ENCODE measurements around the gene MLPH. TPM values are rescaled to one million over a fixed set of nuclear protein-coding genes. Genes with fewer than 3 reads are reported as not detected.

Gene MLPH
- total RNA-seq, 2 experiments from 2014 or later: not detected

- CTCF ChIA-PET: interaction anchor here (1.6 to 4.3 kb wide), 3 partner anchors 32 to 52 kb away, joined by 8 to 43 read pairs (median 20); no protein-coding TSS in a partner anchor
- POLR2A ChIA-PET: interaction anchor here (1.0 kb wide), 1 partner anchor 46 kb away, joined by 3 read pairs; no protein-coding TSS in a partner anchor
These were observed 13.1 kb upstream of the MLPH start for GRCh38 chr2:237473878-237474441.

GRCh38 chr2:237474442-237474911 is 12.6 kb upstream of the MLPH start:
- POLR2A ChIA-PET: no interaction called here

GRCh38 chr2:237474931-237475703 is 11.9 kb upstream of the MLPH start:
- ChIA-PET POLR2A (interaction anchor here (0.7 to 1.1 kb wide), 7 partner anchors 34 to 54 kb away, joined by 3 to 8 read pairs (median 4); no protein-coding TSS in a partner anchor), CTCF (interaction anchor here (0.6 to 4.3 kb wide), 16 partner anchors 16 to 389 kb away, joined by 3 to 49 read pairs (median 4); no protein-coding TSS in a partner anchor)

More at GRCh38 chr2:237474442-237474911, 12.6 kb upstream of the MLPH start:
- CTCF ChIA-PET: interaction anchor here (1.6 to 4.3 kb wide), 3 partner anchors 33 to 53 kb away, joined by 8 to 43 read pairs (median 20); no protein-coding TSS in a partner anchor

GRCh38 chr2:237475704-237476141 is 11.3 kb upstream of the MLPH start:
- ChIA-PET CTCF (interaction anchor here (0.7 to 4.3 kb wide), 14 partner anchors 24 to 389 kb away, joined by 3 to 49 read pairs (median 4); no protein-coding TSS in a partner anchor), POLR2A (interaction anchor here (0.7 to 1.1 kb wide), 7 partner anchors 35 to 54 kb away, joined by 3 to 8 read pairs (median 4); no protein-coding TSS in a partner anchor)

GRCh38 chr2:237478095-237478494 is 9.0 kb upstream of the MLPH start:
- POLR2A ChIA-PET: no interaction called here
- CTCF ChIA-PET: interaction anchor here (2.4 kb wide), 1 partner anchor 57 kb away, joined by 8 read pairs; no protein-coding TSS in a partner anchor

GRCh38 chr2:237478979-237479378 is 8.1 kb upstream of the MLPH start:
- ChIA-PET CTCF (interaction anchor here (0.6 to 2.4 kb wide), 2 partner anchors 57 to 336 kb away, joined by 3 to 8 read pairs; no protein-coding TSS in a partner anchor), POLR2A (no interaction called here)

- CTCF ChIA-PET: interaction anchor here (2.4 kb wide), 1 partner anchor 58 kb away, joined by 8 read pairs; no protein-coding TSS in a partner anchor
- POLR2A ChIA-PET: no interaction called here
These were observed 7.3 kb upstream of the MLPH start for GRCh38 chr2:237479747-237480146.

- ChIA-PET CTCF (interaction anchor here (2.2 kb wide), 1 partner anchor 59 kb away, joined by 7 read pairs; no protein-coding TSS in a partner anchor), POLR2A (no interaction called here)
These were observed 6.5 kb upstream of the MLPH start for GRCh38 chr2:237480556-237480955.

- POLR2A ChIA-PET: no interaction called here
- CTCF ChIA-PET: interaction anchor here (1.5 to 2.2 kb wide), 2 partner anchors 32 to 60 kb away, joined by 5 to 7 read pairs; no protein-coding TSS in a partner anchor
These were observed 6.0 kb upstream of the MLPH start for GRCh38 chr2:237480988-237481525.

- ChIA-PET CTCF (interaction anchor here (1.2 to 2.2 kb wide), 3 partner anchors 30 to 89 kb away, joined by 5 to 7 read pairs (median 5); no protein-coding TSS in a partner anchor), POLR2A (no interaction called here)
These were observed 4.6 kb upstream of the MLPH start for GRCh38 chr2:237482485-237482884.

- ChIA-PET POLR2A (no interaction called here), CTCF (no interaction called here)
These were observed 3.9 kb upstream of the MLPH start for GRCh38 chr2:237483018-237483731.

- CTCF ChIA-PET: no interaction called here
- POLR2A ChIA-PET: no interaction called here
These were observed 1.7 kb upstream of the MLPH start for GRCh38 chr2:237485304-237485703.

GRCh38 chr2:237485844-237486243 is 1.2 kb upstream of the MLPH start:
- ChIA-PET POLR2A (no interaction called here), CTCF (interaction anchor here (0.6 to 1.1 kb wide), 2 partner anchors 60 to 64 kb away, joined by 4 read pairs; no protein-coding TSS in a partner anchor)

GRCh38 chr2:237486334-237486818 is 675 bp upstream of the MLPH start:
- CTCF ChIA-PET: interaction anchor here (0.6 to 1.1 kb wide), 2 partner anchors 60 to 65 kb away, joined by 4 read pairs; no protein-coding TSS in a partner anchor
- POLR2A ChIA-PET: no interaction called here

GRCh38 chr2:237487496-237487895 is 445 bp downstream of the MLPH start:
- ChIA-PET CTCF (no interaction called here), POLR2A (no interaction called here)

- CTCF ChIA-PET: no interaction called here
These were observed 1.2 kb downstream of the MLPH start for GRCh38 chr2:237488295-237488694.

GRCh38 chr2:237488901-237489860 is 2.1 kb downstream of the MLPH start:
- CTCF ChIA-PET: no interaction called here

More at GRCh38 chr2:237488295-237488694, 1.2 kb downstream of the MLPH start:
- POLR2A ChIA-PET: no interaction called here

More at GRCh38 chr2:237488901-237489860, 2.1 kb downstream of the MLPH start:
- POLR2A ChIA-PET: no interaction called here

Measured in activated CD8-positive, alpha-beta memory T cell treated with anti-CD3 and anti-CD28 coated beads for 36 hours (primary cell).